Measurements from ENCODE around the gene CNGA2.

Gene CNGA2

DNA sequence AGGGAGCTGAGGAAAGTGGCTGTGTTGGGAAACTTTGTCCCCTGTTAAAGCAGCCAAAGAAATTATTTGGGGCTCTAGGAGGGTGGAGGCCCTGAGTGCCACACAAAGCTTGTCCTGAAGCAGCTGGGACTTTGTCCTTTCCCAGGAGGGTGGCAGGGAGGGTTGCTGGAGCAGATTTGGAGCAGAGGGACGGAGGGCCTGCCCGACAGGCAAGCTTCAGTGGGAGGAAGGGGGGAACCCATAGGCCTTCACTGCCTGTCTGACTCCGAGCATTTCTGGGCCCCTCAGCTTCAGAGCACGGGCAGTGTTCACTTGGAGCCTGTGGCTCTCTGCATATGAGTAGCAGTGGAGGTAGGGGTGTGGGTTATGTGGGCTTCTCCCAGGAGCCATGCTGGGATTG lies 7.2 kb upstream of the CNGA2 start:
- H3K4me1 ChIP-seq (ENCODE audit: control insufficient read depth, insufficient read depth, low read length), result peaks cover 13% of the 10 kb centered on the region
- no peaks in the 10 kb centered on the region for H3K36me3 ChIP-seq (ENCODE audit: control insufficient read depth, insufficient read depth, low read length)
- H3K9me3 ChIP-seq (ENCODE audit: control insufficient read depth, insufficient read depth, low read depth, low read length), result peaks cover 13% of the 10 kb centered on the region; the same call in 1 of the 2 replicates
- no peak overlapping the region for H3K4me3 ChIP-seq (ENCODE audit: low read depth, low read length)
- no peak overlapping the region for H3K27ac ChIP-seq (ENCODE audit: low read depth, low read length)
- peaks cover 22% of the 10 kb centered on the region for H3K27me3 ChIP-seq (ENCODE audit: control insufficient read depth, insufficient read depth, low read length)
- H3K9ac ChIP-seq (ENCODE audit: low read length), result no peak overlapping the region

DNA sequence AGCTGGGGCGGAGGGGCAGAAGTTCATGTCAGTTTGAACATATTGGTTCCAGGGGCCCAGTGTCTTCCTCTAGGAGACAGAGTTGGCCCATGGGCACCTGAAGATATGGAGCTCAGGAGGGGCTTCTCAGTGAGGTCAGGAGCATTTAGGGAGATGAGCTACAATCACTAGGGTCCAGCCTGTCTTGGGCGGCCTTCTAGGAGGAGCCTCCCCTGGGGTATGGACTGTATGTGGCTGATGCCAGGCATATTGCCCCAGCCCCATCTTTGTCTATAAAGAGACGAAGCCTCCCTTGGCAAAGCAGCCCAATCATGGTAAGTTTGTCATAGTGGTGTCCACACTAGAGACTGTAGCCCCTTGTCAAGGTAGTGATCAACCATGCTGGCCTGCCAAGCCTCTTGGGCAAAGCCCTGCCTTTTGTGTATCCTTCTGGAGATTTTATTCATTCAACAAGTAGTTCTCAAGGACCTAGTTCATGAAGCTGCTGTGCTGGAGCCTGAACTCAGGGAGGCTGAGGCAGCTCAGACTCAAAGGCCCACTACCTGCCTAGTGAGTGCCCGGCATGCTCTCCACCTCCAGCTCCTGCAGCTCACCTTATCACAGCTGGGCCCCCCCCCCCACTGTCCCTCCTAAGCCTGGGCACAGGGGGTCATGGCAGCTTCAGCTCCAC lies 5.4 kb upstream of the CNGA2 start:
- peaks cover 24% of the 10 kb centered on the region for H3K27me3 ChIP-seq (ENCODE audit: control insufficient read depth, insufficient read depth, low read length)
- no peaks in the 10 kb centered on the region for H3K36me3 ChIP-seq (ENCODE audit: control insufficient read depth, insufficient read depth, low read length)
- H3K9me3 ChIP-seq (ENCODE audit: control insufficient read depth, insufficient read depth, low read depth, low read length), result peaks cover 14% of the 10 kb centered on the region; the same call in 1 of the 2 replicates
- no peak overlapping the region for H3K9ac ChIP-seq (ENCODE audit: low read length)
- H3K27ac ChIP-seq (ENCODE audit: low read depth, low read length), result no peak overlapping the region
- no peak overlapping the region for H3K4me3 ChIP-seq (ENCODE audit: low read depth, low read length)
- H3K4me1 ChIP-seq (ENCODE audit: control insufficient read depth, insufficient read depth, low read length), result no peaks in the 10 kb centered on the region

DNA sequence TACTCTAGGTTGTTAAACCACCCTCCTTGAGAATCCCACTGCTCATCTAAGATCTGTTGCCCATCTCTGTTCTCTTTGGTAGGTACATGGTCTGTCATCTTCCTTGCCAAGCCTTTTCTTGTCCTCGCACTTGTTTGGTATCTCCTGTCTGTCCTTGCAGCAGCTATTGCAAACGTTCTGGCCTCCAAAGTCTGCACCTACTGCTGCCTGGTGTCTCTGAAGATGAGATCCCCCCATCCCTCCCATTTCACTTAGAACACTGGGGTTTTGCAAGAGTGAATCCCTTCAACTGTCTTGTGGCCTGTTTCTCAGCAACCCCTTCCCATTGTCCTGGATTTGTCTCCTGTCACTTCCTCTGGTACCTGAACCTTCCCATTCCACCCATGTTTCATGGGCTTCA lies 673 bp downstream of the CNGA2 start:
- peaks cover 27% of the 10 kb centered on the region for H3K27me3 ChIP-seq (ENCODE audit: control insufficient read depth, insufficient read depth, low read length)
- no peaks in the 10 kb centered on the region for H3K4me1 ChIP-seq (ENCODE audit: control insufficient read depth, insufficient read depth, low read length)
- peaks cover 17% of the 10 kb centered on the region; the same call in 1 of the 2 replicates for H3K9me3 ChIP-seq (ENCODE audit: control insufficient read depth, insufficient read depth, low read depth, low read length)
- no peaks in the 10 kb centered on the region for H3K36me3 ChIP-seq (ENCODE audit: control insufficient read depth, insufficient read depth, low read length)
- no peak overlapping the region for H3K9ac ChIP-seq (ENCODE audit: low read length)
- H3K4me3 ChIP-seq (ENCODE audit: low read depth, low read length), result no peak overlapping the region
- H3K27ac ChIP-seq (ENCODE audit: low read depth, low read length), result no peak overlapping the region

- Histone ChIP-seq H3K27ac (ENCODE audit: low read depth, low read length) (no peak overlapping the region), H3K9me3 (ENCODE audit: control insufficient read depth, insufficient read depth, low read depth, low read length) (peaks cover 19% of the 10 kb centered on the region; the same call in 1 of the 2 replicates), H3K9ac (ENCODE audit: low read length) (no peak overlapping the region), H3K4me1 (ENCODE audit: control insufficient read depth, insufficient read depth, low read length) (no peaks in the 10 kb centered on the region), H3K36me3 (ENCODE audit: control insufficient read depth, insufficient read depth, low read length) (no peaks in the 10 kb centered on the region), H3K4me3 (ENCODE audit: low read depth, low read length) (no peak overlapping the region), H3K27me3 (ENCODE audit: control insufficient read depth, insufficient read depth, low read length) (peaks cover 27% of the 10 kb centered on the region)
Observed at GRCh38 chrX:151736685-151737084, 2.1 kb downstream of the CNGA2 start.

GRCh38 chrX:151737494-151737893 lies 2.9 kb downstream of the CNGA2 start:
- H3K9ac ChIP-seq (ENCODE audit: low read length), result no peak overlapping the region
- peaks cover 21% of the 10 kb centered on the region for H3K27me3 ChIP-seq (ENCODE audit: control insufficient read depth, insufficient read depth, low read length)
- H3K27ac ChIP-seq (ENCODE audit: low read depth, low read length), result no peak overlapping the region
- H3K4me3 ChIP-seq (ENCODE audit: low read depth, low read length), result no peak overlapping the region
- peaks cover 19% of the 10 kb centered on the region; the same call in 1 of the 2 replicates for H3K9me3 ChIP-seq (ENCODE audit: control insufficient read depth, insufficient read depth, low read depth, low read length)
- no peaks in the 10 kb centered on the region for H3K36me3 ChIP-seq (ENCODE audit: control insufficient read depth, insufficient read depth, low read length)
- no peaks in the 10 kb centered on the region for H3K4me1 ChIP-seq (ENCODE audit: control insufficient read depth, insufficient read depth, low read length)

DNA sequence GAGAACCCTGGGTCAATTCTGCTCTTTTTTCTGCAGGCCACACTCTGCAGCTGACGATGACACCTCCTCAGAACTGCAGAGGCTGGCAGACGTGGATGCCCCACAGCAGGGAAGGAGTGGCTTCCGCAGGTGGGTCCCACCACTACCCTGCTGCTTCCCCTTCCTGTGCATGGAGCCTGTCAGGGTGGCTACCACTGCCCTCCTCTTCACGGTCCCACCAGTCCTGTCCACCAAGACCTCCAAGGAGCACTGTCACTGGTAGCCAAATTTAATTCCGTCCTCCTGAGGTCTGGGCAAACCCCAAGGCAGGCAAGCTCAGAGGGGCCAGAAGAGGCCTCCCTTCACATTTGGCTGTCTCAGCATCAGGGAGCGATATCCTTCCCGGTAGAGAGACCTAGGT lies 4.2 kb downstream of the CNGA2 start:
- H3K27ac ChIP-seq (ENCODE audit: low read depth, low read length), result no peak overlapping the region
- H3K27me3 ChIP-seq (ENCODE audit: control insufficient read depth, insufficient read depth, low read length), result peaks cover 11% of the 10 kb centered on the region; the same call in 1 of the 2 replicates
- H3K36me3 ChIP-seq (ENCODE audit: control insufficient read depth, insufficient read depth, low read length), result no peaks in the 10 kb centered on the region
- H3K4me3 ChIP-seq (ENCODE audit: low read depth, low read length), result no peak overlapping the region
- H3K9ac ChIP-seq (ENCODE audit: low read length), result no peak overlapping the region
- H3K9me3 ChIP-seq (ENCODE audit: control insufficient read depth, insufficient read depth, low read depth, low read length), result peaks cover 21% of the 10 kb centered on the region; the same call in 1 of the 2 replicates
- no peaks in the 10 kb centered on the region for H3K4me1 ChIP-seq (ENCODE audit: control insufficient read depth, insufficient read depth, low read length)

GRCh38 chrX:151741606-151742005 lies 7.1 kb downstream of the CNGA2 start:
- no peak overlapping the region for H3K9ac ChIP-seq (ENCODE audit: low read length)
- no peak overlapping the region for H3K27ac ChIP-seq (ENCODE audit: low read depth, low read length)
- H3K9me3 ChIP-seq (ENCODE audit: control insufficient read depth, insufficient read depth, low read depth, low read length), result peaks cover 24% of the 10 kb centered on the region; the same call in 1 of the 2 replicates
- H3K4me1 ChIP-seq (ENCODE audit: control insufficient read depth, insufficient read depth, low read length), result no peaks in the 10 kb centered on the region
- peaks cover 5% of the 10 kb centered on the region; the same call in 1 of the 2 replicates for H3K27me3 ChIP-seq (ENCODE audit: control insufficient read depth, insufficient read depth, low read length)
- no peak overlapping the region for H3K4me3 ChIP-seq (ENCODE audit: low read depth, low read length)
- no peaks in the 10 kb centered on the region for H3K36me3 ChIP-seq (ENCODE audit: control insufficient read depth, insufficient read depth, low read length)

GRCh38 chrX:151742311-151742710 lies 7.8 kb downstream of the CNGA2 start:
- H3K36me3 ChIP-seq (ENCODE audit: control insufficient read depth, insufficient read depth, low read length), result no peaks in the 10 kb centered on the region

GRCh38 chrX:151743651-151744470 lies 9.3 kb downstream of the CNGA2 start:
- peaks cover under 1% of the 10 kb centered on the region for H3K4me1 ChIP-seq (ENCODE audit: control insufficient read depth, insufficient read depth, low read length)
- no peaks in the 10 kb centered on the region for H3K36me3 ChIP-seq (ENCODE audit: control insufficient read depth, insufficient read depth, low read length)

More at GRCh38 chrX:151742311-151742710, 7.8 kb downstream of the CNGA2 start:
- Histone ChIP-seq H3K9ac (ENCODE audit: low read length) (no peak overlapping the region), H3K4me1 (ENCODE audit: control insufficient read depth, insufficient read depth, low read length) (no peaks in the 10 kb centered on the region), H3K27ac (ENCODE audit: low read depth, low read length) (no peak overlapping the region), H3K9me3 (ENCODE audit: control insufficient read depth, insufficient read depth, low read depth, low read length) (peaks cover 20% of the 10 kb centered on the region; the same call in 1 of the 2 replicates), H3K27me3 (ENCODE audit: control insufficient read depth, insufficient read depth, low read length) (peaks cover 2% of the 10 kb centered on the region; the same call in 1 of the 2 replicates), H3K4me3 (ENCODE audit: low read depth, low read length) (no peak overlapping the region)

DNA sequence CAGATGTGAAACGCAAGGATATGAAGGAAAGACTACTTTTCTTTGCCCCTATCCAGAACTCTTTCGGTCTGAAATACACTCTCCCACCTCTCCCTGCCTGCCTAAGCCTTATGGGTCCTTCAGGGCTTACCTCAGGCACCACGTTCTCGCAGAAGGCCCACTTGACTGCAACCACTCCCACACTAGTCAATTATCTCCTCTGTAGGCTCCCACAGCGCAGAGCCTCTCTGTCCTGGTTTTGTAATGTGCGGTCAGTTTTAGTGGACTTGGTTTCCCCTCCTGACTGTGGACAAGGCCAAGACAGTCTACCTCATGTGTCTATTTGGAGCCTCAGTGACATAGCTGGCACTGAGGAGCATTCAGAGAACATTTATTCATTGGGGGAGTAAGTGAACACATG lies 11.1 kb downstream of the CNGA2 start:
- Histone ChIP-seq H3K36me3 (ENCODE audit: control insufficient read depth, insufficient read depth, low read length) (no peaks in the 10 kb centered on the region), H3K4me3 (ENCODE audit: low read depth, low read length) (no peak overlapping the region), H3K4me1 (ENCODE audit: control insufficient read depth, insufficient read depth, low read length) (peaks cover 4% of the 10 kb centered on the region), H3K9ac (ENCODE audit: low read length) (no peak overlapping the region), H3K27ac (ENCODE audit: low read depth, low read length) (no peak overlapping the region), H3K9me3 (ENCODE audit: control insufficient read depth, insufficient read depth, low read depth, low read length) (peaks cover 16% of the 10 kb centered on the region; the same call in 1 of the 2 replicates), H3K27me3 (ENCODE audit: control insufficient read depth, insufficient read depth, low read length) (no peaks in the 10 kb centered on the region)

More at GRCh38 chrX:151743651-151744470, 9.3 kb downstream of the CNGA2 start:
- Histone ChIP-seq H3K4me3 (ENCODE audit: low read depth, low read length) (no peak overlapping the region), H3K9ac (ENCODE audit: low read length) (no peak overlapping the region), H3K27me3 (ENCODE audit: control insufficient read depth, insufficient read depth, low read length) (no peaks in the 10 kb centered on the region), H3K27ac (ENCODE audit: low read depth, low read length) (no peak overlapping the region), H3K9me3 (ENCODE audit: control insufficient read depth, insufficient read depth, low read depth, low read length) (peaks cover 19% of the 10 kb centered on the region; the same call in 1 of the 2 replicates)

DNA sequence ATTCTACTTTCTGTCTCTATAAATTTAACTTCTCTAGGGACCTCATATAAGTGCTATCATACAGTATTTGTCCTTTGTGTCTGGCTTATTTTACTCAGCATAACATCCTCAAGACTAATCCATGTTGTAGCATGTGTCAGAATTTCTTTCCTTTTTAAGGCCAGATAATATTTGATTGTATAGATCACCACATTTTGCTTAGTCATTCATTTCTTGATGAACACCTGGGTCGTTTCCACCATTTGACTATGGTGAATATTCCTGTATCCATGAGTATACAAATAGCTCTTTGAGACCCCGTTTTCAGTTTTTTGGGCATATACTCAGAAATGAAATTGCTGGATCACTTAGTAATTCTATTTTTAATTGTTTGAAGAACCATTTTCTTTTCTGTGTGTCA lies 12.0 kb downstream of the CNGA2 start:
- peaks cover 4% of the 10 kb centered on the region for H3K4me1 ChIP-seq (ENCODE audit: control insufficient read depth, insufficient read depth, low read length)
- no peak overlapping the region for H3K9ac ChIP-seq (ENCODE audit: low read length)
- H3K4me3 ChIP-seq (ENCODE audit: low read depth, low read length), result no peak overlapping the region
- H3K9me3 ChIP-seq (ENCODE audit: control insufficient read depth, insufficient read depth, low read depth, low read length), result peaks cover 16% of the 10 kb centered on the region; the same call in 1 of the 2 replicates
- H3K27me3 ChIP-seq (ENCODE audit: control insufficient read depth, insufficient read depth, low read length), result no peaks in the 10 kb centered on the region
- no peak overlapping the region for H3K27ac ChIP-seq (ENCODE audit: low read depth, low read length)
- H3K36me3 ChIP-seq (ENCODE audit: control insufficient read depth, insufficient read depth, low read length), result no peaks in the 10 kb centered on the region
